K562 (cell line): Measurements from ENCODE around the gene HPS3. TPM values are rescaled to one million over a fixed set of nuclear protein-coding genes. Genes with fewer than 3 reads are reported as not detected.

ENCODE experiments used
- ATAC-seq: fragments of 200-7000 bp; cut with Tn5 transposase; 3 replicates; pipeline ENCODE4 v1.9.1; 2020; ENCODE audit warnings: moderate library complexity
- BruUV-seq: library from RNA; stranded (reverse); fragments of 400-500 nt; replicated peaks from 2 replicates; lab custom pipeline; 2021; lab: Mats Ljungman, UMichigan
- CTCF ChIA-PET: fragments of 300-600 bp; formaldehyde crosslinking; extraction: SDS; loops from one replicate; lab custom pipeline; 2021; ENCODE audit warnings: low intra/inter-chr PET ratio; lab: Yijun Ruan, JAX
- POLR2A ChIA-PET: fragments of 300-600, 350-650 bp; sonication (Branson Sonifier 250); formaldehyde crosslinking; extraction: SDS; loops from one replicate; lab custom pipeline; 2021; ENCODE audit warnings: antibody characterized with exemption, inconsistent platforms; lab: Yijun Ruan, JAX
- DNase-seq, 4 experiments: peaks; one replicate each; pipeline versions ENCODE4 v3.0.0 to v3.0.0-alpha.2; 2011 to 2018; ENCODE audit warnings: low spot score in 3 of 4, mixed read lengths in 3 of 4; ENCODE audit errors: extremely low read depth in 1 of 4
- FAIRE-seq: peaks from 2 replicates; lab custom pipeline; 2011; peaks lifted over from hg19 to GRCh38; lab: Jason Lieb, UNC
- H2AFZ ChIP-seq: 2 replicates; pipeline ENCODE4 v1.6.0; 2011; ENCODE audit warnings: low read depth, low read length, control low read depth, inconsistent platforms
- H3K27ac ChIP-seq: fragments of 200-600 bp; 3 replicates; pipeline ENCODE4 v1.8.0; 2011; ENCODE audit warnings: low read depth, mild to moderate bottlenecking, control low read depth, inconsistent platforms, low read length, moderate library complexity, mixed read lengths; ENCODE audit errors: extremely low read depth
- H3K27me3 ChIP-seq, 2 experiments: fragments of 300-600 bp in 1 of 2; 2 replicates in 1 of 2; 3 replicates in 1 of 2; pipeline versions ENCODE4 v1.6.0 to v1.8.0; 2011; ENCODE audit warnings: inconsistent platforms in 2 of 2, low read length in 2 of 2, mild to moderate bottlenecking in 1 of 2, mixed read lengths in 1 of 2, moderate library complexity in 1 of 2; ENCODE audit not compliant: control insufficient read depth in 2 of 2, insufficient read depth in 2 of 2
- H3K36me3 ChIP-seq: fragments of 300-600 bp; 3 replicates; pipeline ENCODE4 v1.8.0; 2011; ENCODE audit warnings: mild to moderate bottlenecking, low read length, inconsistent platforms; ENCODE audit not compliant: control insufficient read depth, insufficient read depth
- H3K4me1 ChIP-seq, 2 experiments: fragments of 200-600 bp in 1 of 2; replicated peaks in 1 of 2; 2 replicates in 1 of 2; 3 replicates in 1 of 2; pipeline versions ENCODE4 v1.5.1 to v1.8.0; 2011; ENCODE audit warnings: inconsistent platforms in 2 of 2, low read length in 2 of 2, mild to moderate bottlenecking in 1 of 2, mixed read lengths in 1 of 2, moderate library complexity in 1 of 2; ENCODE audit not compliant: control insufficient read depth in 2 of 2, insufficient read depth in 2 of 2
- H3K4me2 ChIP-seq: 2 replicates; pipeline ENCODE4 v1.6.1; 2011; ENCODE audit warnings: low read length, control low read depth, inconsistent platforms, mixed read lengths; ENCODE audit not compliant: insufficient read depth
- H3K4me3 ChIP-seq: fragments of 200-600 bp; sonication (generic), shearing (Covaris generic); 2 replicates; pipeline ENCODE4 v1.5.1; 2016; ENCODE audit warnings: control low read depth, inconsistent platforms
- H3K79me2 ChIP-seq: fragments of 200-600 bp; 3 replicates; pipeline ENCODE4 v1.8.0; 2011; ENCODE audit warnings: low read length, inconsistent platforms; ENCODE audit not compliant: control insufficient read depth, insufficient read depth
- H3K9ac ChIP-seq, 2 experiments: 2 replicates each; pipeline versions ENCODE4 v1.6.0 to v1.6.1; 2011; ENCODE audit warnings: low read depth in 2 of 2, low read length in 2 of 2, control low read depth in 1 of 2, inconsistent platforms in 1 of 2, mild to moderate bottlenecking in 1 of 2, mixed read lengths in 1 of 2; ENCODE audit not compliant: insufficient read depth in 1 of 2
- H3K9me1 ChIP-seq: one replicate; pipeline ENCODE4 v1.6.0; 2011; ENCODE audit warnings: inconsistent platforms, mild to moderate bottlenecking, low read length, moderate library complexity; ENCODE audit not compliant: control insufficient read depth, insufficient read depth
- H3K9me3 ChIP-seq: replicated peaks from 2 replicates; pipeline ENCODE4 v1.5.1; 2011; ENCODE audit warnings: low read depth, low read length, inconsistent platforms; ENCODE audit not compliant: control insufficient read depth, insufficient read depth
- H4K20me1 ChIP-seq: replicated peaks from 2 replicates; pipeline ENCODE4 v1.6.1; 2011; ENCODE audit warnings: low read length, inconsistent platforms, mixed read lengths; ENCODE audit not compliant: control insufficient read depth, insufficient read depth
- NCOA2 ChIP-seq, 2 experiments: fragments of 450-650 bp; IDR thresholded peaks; 2 replicates each; pipeline ENCODE4 v1.6.1; 2018; ENCODE audit warnings: mild to moderate bottlenecking in 2 of 2, moderate library complexity in 1 of 2; ENCODE audit not compliant: partially characterized antibody in 2 of 2
- NFYB ChIP-seq: IDR thresholded peaks from 2 replicates; pipeline ENCODE4 v1.6.1; 2011; ENCODE audit warnings: mild to moderate bottlenecking, moderate library complexity; ENCODE audit not compliant: insufficient read length; ENCODE audit errors: extremely low read depth
- PHB2 ChIP-seq: fragments of 450-650 bp; IDR thresholded peaks from 2 replicates; pipeline ENCODE4 v1.6.1; 2017; ENCODE audit warnings: low read depth
- PML ChIP-seq: IDR thresholded peaks from 2 replicates; pipeline ENCODE4 v1.6.1; 2012; ENCODE audit warnings: low read length, inconsistent platforms
- POLR2AphosphoS2 ChIP-seq: IDR thresholded peaks from 2 replicates; pipeline ENCODE4 v1.6.1; 2012; ENCODE audit warnings: low read length, improper control_type of control experiment
- RFX5 ChIP-seq: IDR thresholded peaks from 2 replicates; pipeline ENCODE4 v1.6.1; 2011; ENCODE audit warnings: low read depth, mild to moderate bottlenecking, improper control_type of control experiment, low read length
- TAL1 ChIP-seq: fragments of 450-650 bp; IDR thresholded peaks from 2 replicates; pipeline ENCODE4 v1.6.1; 2016; ENCODE audit warnings: mild to moderate bottlenecking
- ZNF140 ChIP-seq: fragments of 250-450 bp; sonication (Bioruptor Pico); IDR thresholded peaks from 2 replicates; pipeline ENCODE4 v1.8.0; 2021; ENCODE audit warnings: moderate library complexity, mild to moderate bottlenecking, inconsistent platforms
- WGBS: fragments of 100-300 bp; shearing (Covaris generic); methylation state at CpG from one replicate; pipeline ENCODE4 v1.1.6; 2016; ENCODE audit warnings: low coverage, mixed read lengths; ENCODE audit not compliant: insufficient coverage; ENCODE audit errors: missing lambda C conversion rate; 5-methylcytosine and 5-hydroxymethylcytosine counted together
- in situ Hi-C: fragments of 300-500 bp; cut with MboI; formaldehyde crosslinking; loops from 4 replicates; pipeline ENCODE4 v1.15.0; 2018; ENCODE audit warnings: inconsistent platforms, mixed read lengths
- intact Hi-C: fragments of 100-400 bp; cut with micrococcal nuclease; formaldehyde crosslinking; loops from 2 replicates; pipeline ENCODE4 v1.14.2; 2022
- polyA plus RNA-seq, 8 experiments: library from polyadenylated mRNA; depleted of rRNA in 4 of 8; stranded (reverse) in 5 of 8; unstranded in 3 of 8; fragments of >200 nt; fragmentation: Nextera tagmentation in 2 of 8; fragmentation: Illumina TruSeq in 1 of 8; extraction: Ambion mirVana in 2 of 8; extraction: Trizol in 1 of 8; gene quantifications; 2 replicates each; pipeline versions ENCODE4 v1.2.1 to v1.2.3, GENCODE V29; 2011 to 2014; ENCODE audit warnings: inconsistent platforms in 1 of 8, missing spikeins in 1 of 8
- total RNA-seq, 7 experiments: library from RNA; depleted of rRNA in 6 of 7; stranded (reverse); fragments of >200 nt in 6 of 7; fragmentation: Illumina TruSeq in 2 of 7; extraction: Trizol in 2 of 7; gene quantifications; 2 replicates each; pipeline versions ENCODE4 v1.2.1 to v1.2.3, GENCODE V29; 2011 to 2021; ENCODE audit warnings: low replicate concordance in 1 of 7
- TF ChIP-seq, protein P1 (sequence below): fragments of 450-650 bp; conservative IDR thresholded peaks from 2 replicates; pipeline ENCODE4 v1.6.1; 2016; ENCODE audit warnings: missing genetic modification characterization, low read depth, mild to moderate bottlenecking, control low read depth, missing compliant biosample characterization
- TF ChIP-seq, protein P2 (sequence below): sonication (generic); formaldehyde crosslinking; IDR thresholded peaks from 2 replicates; pipeline ENCODE4 v1.8.0; 2023; ENCODE audit warnings: mild to moderate bottlenecking, missing genetic modification reagents

The HPS3 gene
- total and polyA plus RNA-seq, 9 of the 15 experiments (the other 6 are each of a cell fraction or from before 2014, with no cell fraction given): 1.2 to 11.3 (median 7.6) TPM

DNA sequence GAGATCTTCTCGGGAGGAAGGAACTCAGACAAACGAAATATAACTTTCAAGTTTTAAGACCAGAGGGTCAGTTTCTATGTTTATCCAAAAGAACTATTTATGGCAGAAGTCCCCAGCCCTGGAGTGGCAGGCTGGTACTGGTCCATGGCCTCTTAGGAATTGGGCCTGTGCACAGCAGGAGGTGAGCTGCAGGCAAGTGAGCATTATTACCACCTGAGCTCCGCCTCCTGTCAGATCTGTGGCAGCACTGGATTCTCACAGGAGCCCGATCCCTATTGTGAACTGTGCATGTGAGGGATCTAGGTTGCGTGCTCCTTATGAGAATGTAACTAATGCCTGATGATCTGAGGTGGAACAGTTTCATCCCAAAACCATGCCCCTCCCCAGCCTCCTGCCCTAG, 14.3 kb upstream of the HPS3 start:
- ATAC-seq: peak; percentile 63
- Histone ChIP-seq H3K9ac (no peak overlapping the region), H3K79me2 (no peaks in the 10 kb centered on the region), H3K9me3 (no peaks in the 10 kb centered on the region), H3K4me2 (no peak overlapping the region), H3K9me1 (no peaks in the 10 kb centered on the region), H3K27ac (no peak overlapping the region), H3K27me3 (peaks cover 0 to 4% of the 10 kb centered on the region in 2 experiments; a peak in 1 of 5 replicates), H3K4me1 (no peaks in the 10 kb centered on the region), H3K36me3 (no peaks in the 10 kb centered on the region), H3K4me3 (no peak overlapping the region), H2AFZ (no peak overlapping the region), H4K20me1 (no peaks in the 10 kb centered on the region)
- intact Hi-C loops (no loop called here), in situ Hi-C loops (loop anchor here (5.0 to 10.0 kb wide), 2 partner anchors 157 to 370 kb away; no protein-coding TSS in a partner anchor)
- no peak for FAIRE-seq
- DNase-seq: no peak
- no TSS peak for BruUV-seq
- 18% methylated on average over 5 of the region's 5 CpGs for WGBS
- ChIA-PET CTCF (interaction anchor here (0.7 to 9.6 kb wide), 2 partner anchors 158 to 252 kb away, joined by 4 to 210 read pairs; no protein-coding TSS in a partner anchor), POLR2A (no interaction called here)
- no peak for TF ChIP-seq NCOA2 (IDR thresholded peaks at IDR 0.05; ENCODE audit: partially characterized antibody in 2 of 2)
- TF ChIP-seq TAL1: no peak
- TF ChIP-seq POLR2AphosphoS2: no peak
- no peak for TF ChIP-seq ZNF140 (CRISPR knock-in tag)
- no peak for TF ChIP-seq RFX5
- TF ChIP-seq, protein P1, sequence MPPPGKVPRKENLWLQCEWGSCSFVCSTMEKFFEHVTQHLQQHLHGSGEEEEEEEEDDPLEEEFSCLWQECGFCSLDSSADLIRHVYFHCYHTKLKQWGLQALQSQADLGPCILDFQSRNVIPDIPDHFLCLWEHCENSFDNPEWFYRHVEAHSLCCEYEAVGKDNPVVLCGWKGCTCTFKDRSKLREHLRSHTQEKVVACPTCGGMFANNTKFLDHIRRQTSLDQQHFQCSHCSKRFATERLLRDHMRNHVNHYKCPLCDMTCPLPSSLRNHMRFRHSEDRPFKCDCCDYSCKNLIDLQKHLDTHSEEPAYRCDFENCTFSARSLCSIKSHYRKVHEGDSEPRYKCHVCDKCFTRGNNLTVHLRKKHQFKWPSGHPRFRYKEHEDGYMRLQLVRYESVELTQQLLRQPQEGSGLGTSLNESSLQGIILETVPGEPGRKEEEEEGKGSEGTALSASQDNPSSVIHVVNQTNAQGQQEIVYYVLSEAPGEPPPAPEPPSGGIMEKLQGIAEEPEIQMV (tag): no peak
- TF ChIP-seq PHB2: no peak
- no peak for TF ChIP-seq NFYB
- TF ChIP-seq PML: no peak
- TF ChIP-seq, protein P2, sequence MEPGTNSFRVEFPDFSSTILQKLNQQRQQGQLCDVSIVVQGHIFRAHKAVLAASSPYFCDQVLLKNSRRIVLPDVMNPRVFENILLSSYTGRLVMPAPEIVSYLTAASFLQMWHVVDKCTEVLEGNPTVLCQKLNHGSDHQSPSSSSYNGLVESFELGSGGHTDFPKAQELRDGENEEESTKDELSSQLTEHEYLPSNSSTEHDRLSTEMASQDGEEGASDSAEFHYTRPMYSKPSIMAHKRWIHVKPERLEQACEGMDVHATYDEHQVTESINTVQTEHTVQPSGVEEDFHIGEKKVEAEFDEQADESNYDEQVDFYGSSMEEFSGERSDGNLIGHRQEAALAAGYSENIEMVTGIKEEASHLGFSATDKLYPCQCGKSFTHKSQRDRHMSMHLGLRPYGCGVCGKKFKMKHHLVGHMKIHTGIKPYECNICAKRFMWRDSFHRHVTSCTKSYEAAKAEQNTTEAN (CRISPR knock-in tag): no peak
